SU-DHL-6 (cell line): ENCODE measurements around the gene MYH13.

Source experiments
- H2AFZ ChIP-seq: fragments of 200-600 bp; sonication (generic); 2 replicates; pipeline ENCODE4 v1.6.1; 2014; ENCODE audit warnings: low read depth, mild to moderate bottlenecking, moderate library complexity, mixed read lengths, antibody characterized with exemption, low read length; ENCODE audit not compliant: severe bottlenecking
- H3F3A ChIP-seq: fragments of 200-600 bp; shearing (Covaris generic); 2 replicates; pipeline ENCODE4 v1.6.0; 2016; ENCODE audit warnings: antibody characterized with exemption, mild to moderate bottlenecking; ENCODE audit not compliant: insufficient read depth
- H3K27ac ChIP-seq: fragments of 200-600 bp; sonication (generic); 2 replicates; pipeline ENCODE4 v1.5.1; 2016; ENCODE audit warnings: low read depth, mild to moderate bottlenecking, low read length, moderate library complexity, mixed read lengths
- H3K27me3 ChIP-seq: fragments of 200-600 bp; sonication (generic), shearing (Covaris generic); 2 replicates; pipeline ENCODE4 v1.6.0; 2014; ENCODE audit warnings: mild to moderate bottlenecking, low read length
- H3K36me3 ChIP-seq: fragments of 200-600 bp; sonication (generic); 2 replicates; pipeline ENCODE4 v1.6.1; 2014; ENCODE audit warnings: mild to moderate bottlenecking, low read length, mixed read lengths
- H3K4me2 ChIP-seq: fragments of 300-600, 200-600 bp; shearing (Covaris generic), sonication (generic); 2 replicates; pipeline ENCODE4 v1.6.0; 2014; ENCODE audit warnings: low read length, low read depth, mild to moderate bottlenecking; ENCODE audit not compliant: poor library complexity, severe bottlenecking
- H3K4me3 ChIP-seq: fragments of 200-600 bp; sonication (generic); 2 replicates; pipeline ENCODE4 v1.5.1; 2014; ENCODE audit warnings: antibody characterized with exemption, low read length, mild to moderate bottlenecking, mixed read lengths; ENCODE audit not compliant: insufficient read depth, poor library complexity, severe bottlenecking
- H3K79me2 ChIP-seq: fragments of 200-600 bp; sonication (generic); 2 replicates; pipeline ENCODE4 v1.6.1; 2014; ENCODE audit warnings: mild to moderate bottlenecking, low read length, moderate library complexity; ENCODE audit not compliant: insufficient read depth
- H3K9ac ChIP-seq: fragments of 200-600 bp; sonication (generic); 2 replicates; pipeline ENCODE4 v1.7.0; 2014; ENCODE audit warnings: mild to moderate bottlenecking, low read length
- H3K9me2 ChIP-seq: fragments of 200-600 bp; sonication (generic); replicated peaks from 2 replicates; pipeline ENCODE4 v1.6.1; 2014; ENCODE audit warnings: low read length; ENCODE audit not compliant: insufficient read depth
- H3K9me3 ChIP-seq: fragments of 200-600 bp; sonication (generic); 2 replicates; pipeline ENCODE4 v1.6.1; 2014; ENCODE audit warnings: low read length, mixed read lengths; ENCODE audit not compliant: insufficient read depth
- H4K20me1 ChIP-seq: fragments of 200-600 bp; sonication (generic); 2 replicates; pipeline ENCODE4 v1.6.1; 2014; ENCODE audit warnings: low read depth, mild to moderate bottlenecking, antibody characterized with exemption, low read length, moderate library complexity, mixed read lengths
- CTCF ChIP-seq: fragments of 200-600 bp; sonication (generic); IDR thresholded peaks from one replicate; pipeline ENCODE4 v1.5.1; 2017; ENCODE audit warnings: antibody characterized with exemption, mild to moderate bottlenecking, low read length, moderate library complexity; ENCODE audit not compliant: insufficient read depth, poor library complexity, severe bottlenecking
- EZH2phosphoT487 ChIP-seq: fragments of 200-600 bp; sonication (generic), shearing (Covaris generic); conservative IDR thresholded peaks from 2 replicates; pipeline ENCODE4 v1.6.1; 2018; ENCODE audit warnings: mild to moderate bottlenecking, antibody characterized with exemption, low read length, moderate library complexity, mixed read lengths

MYH13 gene

GRCh38 chr17:10286324-10286723 is 86.5 kb downstream of the MYH13 start:
- no peak for TF ChIP-seq EZH2phosphoT487
- TF ChIP-seq CTCF: no peak
- H3K9me3 ChIP-seq: no peaks in the 10 kb centered on the region
- H3F3A ChIP-seq: no peaks in the 10 kb centered on the region

GRCh38 chr17:10285896-10286295 is 86.9 kb downstream of the MYH13 start:
- Histone ChIP-seq H3K79me2 (no peaks in the 10 kb centered on the region), H3K9ac (no peak overlapping the region), H3K36me3 (no peaks in the 10 kb centered on the region), H2AFZ (no peak overlapping the region), H3K9me3 (no peaks in the 10 kb centered on the region), H3F3A (no peaks in the 10 kb centered on the region), H3K27me3 (no peaks in the 10 kb centered on the region), H3K9me2 (no peaks in the 10 kb centered on the region), H3K4me3 (no peak overlapping the region), H4K20me1 (no peaks in the 10 kb centered on the region), H3K27ac (no peak overlapping the region), H3K4me2 (no peak overlapping the region)
- TF ChIP-seq CTCF (no peak), EZH2phosphoT487 (no peak)

More at GRCh38 chr17:10286324-10286723, 86.5 kb downstream of the MYH13 start:
- H3K27ac ChIP-seq: no peak overlapping the region
- H3K9me2 ChIP-seq: no peaks in the 10 kb centered on the region
- H4K20me1 ChIP-seq: no peaks in the 10 kb centered on the region
- H3K4me2 ChIP-seq: no peak overlapping the region
- no peaks in the 10 kb centered on the region for H3K27me3 ChIP-seq
- H3K36me3 ChIP-seq: no peaks in the 10 kb centered on the region
- no peak overlapping the region for H2AFZ ChIP-seq
- no peaks in the 10 kb centered on the region for H3K79me2 ChIP-seq
- H3K9ac ChIP-seq: no peak overlapping the region
- H3K4me3 ChIP-seq: no peak overlapping the region

GRCh38 chr17:10280068-10280467 is 92.7 kb downstream of the MYH13 start:
- Histone ChIP-seq H3K4me3 (no peak overlapping the region), H3K9ac (no peak overlapping the region), H3K4me2 (no peak overlapping the region), H3K79me2 (no peaks in the 10 kb centered on the region), H4K20me1 (no peaks in the 10 kb centered on the region), H3K9me3 (no peaks in the 10 kb centered on the region), H3F3A (no peaks in the 10 kb centered on the region), H2AFZ (no peak overlapping the region), H3K27me3 (no peaks in the 10 kb centered on the region), H3K27ac (no peak overlapping the region), H3K36me3 (no peaks in the 10 kb centered on the region), H3K9me2 (no peaks in the 10 kb centered on the region)
- TF ChIP-seq CTCF (no peak), EZH2phosphoT487 (no peak)
